Measurements from ENCODE around the gene GNAL. TPM values are rescaled to one million over a fixed set of nuclear protein-coding genes. Genes with fewer than 3 reads are reported as not detected.

GNAL gene
- total RNA-seq, 4 donors from 2014 or later, result 13.5 to 24.6 (median 19.9) TPM

- H3K4me1 ChIP-seq, result no peaks in the 10 kb centered on the region
- H3K27ac ChIP-seq, result no peak overlapping the region
- no peak overlapping the region for H3K4me3 ChIP-seq
- no peaks in the 10 kb centered on the region for H3K36me3 ChIP-seq
- no peak for TF ChIP-seq EP300 (IDR thresholded peaks at IDR 0.05)
- TF ChIP-seq CTCF (IDR thresholded peaks at IDR 0.05), result no peak
- TF ChIP-seq POLR2A (IDR thresholded peaks at IDR 0.05), result no peak
- no peak for TF ChIP-seq POLR2AphosphoS5 (IDR thresholded peaks at IDR 0.05)
- ATAC-seq, result no peak
- no peaks in the 10 kb centered on the region for H3K27me3 ChIP-seq
- H3K9me3 ChIP-seq, result no peaks in the 10 kb centered on the region
- 59 to 60% methylated on average over 1 to 11 of the region's 12 CpGs for WGBS, 2 donors (ENCODE audit: low coverage in 1 of 2)
Measured at GRCh38 chr18:11925800-11926481, 236.9 kb downstream of the GNAL start.

DNA sequence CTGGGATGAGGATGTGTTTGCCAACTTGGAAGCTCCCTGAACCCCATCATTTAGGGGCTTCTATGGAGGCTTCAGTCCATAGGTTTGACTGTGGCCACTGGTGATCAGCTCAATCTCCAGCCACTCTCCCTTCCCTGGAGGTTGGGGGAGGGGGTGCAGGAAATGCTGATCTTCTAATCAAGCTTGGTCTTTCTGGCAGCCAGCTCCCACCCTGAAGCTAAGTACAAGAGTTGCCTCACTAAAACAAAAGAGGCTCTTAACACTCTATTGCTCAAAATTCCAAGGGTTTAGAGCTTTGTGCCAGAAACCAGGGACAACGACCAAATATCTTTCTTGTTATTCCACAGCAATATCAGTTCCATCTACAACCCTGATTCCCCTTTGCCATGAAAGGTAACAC lies 238.4 kb downstream of the GNAL start:
- no peak for TF ChIP-seq POLR2A (IDR thresholded peaks at IDR 0.05)
- no peak for TF ChIP-seq EP300 (IDR thresholded peaks at IDR 0.05)
- no peak for TF ChIP-seq POLR2AphosphoS5 (IDR thresholded peaks at IDR 0.05)
- no peak for TF ChIP-seq CTCF (IDR thresholded peaks at IDR 0.05)
- no peaks in the 10 kb centered on the region for H3K36me3 ChIP-seq
- H3K4me3 ChIP-seq, result no peak overlapping the region
- H3K4me1 ChIP-seq, result no peaks in the 10 kb centered on the region
- H3K27me3 ChIP-seq, result no peaks in the 10 kb centered on the region
- no peak overlapping the region for H3K27ac ChIP-seq
- no peak for ATAC-seq
- WGBS, 2 donors (ENCODE audit: low coverage in 1 of 2), result 40% methylated on average over 1 of the region's 1 CpG; no CpG with 5 or more reads in 1 of the 2 donors
- H3K9me3 ChIP-seq, result no peaks in the 10 kb centered on the region

- no peak for TF ChIP-seq CTCF (IDR thresholded peaks at IDR 0.05)
- no peak for TF ChIP-seq POLR2AphosphoS5 (IDR thresholded peaks at IDR 0.05)
- TF ChIP-seq EP300 (IDR thresholded peaks at IDR 0.05), result no peak
- no peak for TF ChIP-seq POLR2A (IDR thresholded peaks at IDR 0.05)
- no peaks in the 10 kb centered on the region for H3K27me3 ChIP-seq
- ATAC-seq, result no peak
- H3K4me3 ChIP-seq, result no peak overlapping the region
- 80% methylated on average over 1 of the region's 14 CpGs; no CpG with 5 or more reads in 1 of the 2 donors for WGBS, 2 donors (ENCODE audit: low coverage in 1 of 2)
- H3K4me1 ChIP-seq, result no peaks in the 10 kb centered on the region
- no peak overlapping the region for H3K27ac ChIP-seq
- H3K36me3 ChIP-seq, result no peaks in the 10 kb centered on the region
- no peaks in the 10 kb centered on the region for H3K9me3 ChIP-seq
Measured at GRCh38 chr18:11932393-11932792, 243.3 kb downstream of the GNAL start.

Other genes starting within 250 kb of the GNAL start
- not detected for gene SLC35G4, start 79.7 kb upstream of the GNAL start, total RNA-seq
- gene CHMP1B, start 162.1 kb downstream of the GNAL start, total RNA-seq, result 10 to 100 TPM; 46.0 to 71.6 (median 52.8) TPM
- gene MPPE1, start 219.1 kb downstream of the GNAL start, total RNA-seq, result 10 to 100 TPM; 19.5 to 33.8 (median 21.4) TPM